B cell (primary cell): ENCODE measurements around the gene AGL. TPM values are rescaled to one million over a fixed set of nuclear protein-coding genes. Genes with fewer than 3 reads are reported as not detected.
A peak's percentile ranks its signal among the peaks of the same experiment; 100 is the strongest.
"Not testable (repeated sequence)": the region's sequence is repeated elsewhere in the genome, so short reads cannot be mapped to it uniquely, and the experiment has no call there.

Experiments
- ATAC-seq: fragments of 200-7000 bp; cut with Tn5 transposase; one replicate; pipeline ENCODE4 v1.10.0; 2021; ENCODE audit warnings: low read depth, mild to moderate bottlenecking, moderate number of reproducible peaks, moderate library complexity
- CTCF ChIA-PET: fragments of 350-600 bp; sonication (Branson Sonifier 250); formaldehyde crosslinking; loops from one replicate; lab custom pipeline; 2021; ENCODE audit warnings: antibody characterized with exemption, inconsistent platforms; lab: Charles Lee
- POLR2A ChIA-PET: fragments of 350-600 bp; sonication (Branson Sonifier 250); formaldehyde crosslinking; loops from one replicate; lab custom pipeline; 2021; ENCODE audit warnings: antibody characterized with exemption; lab: Charles Lee
- DNase-seq: peaks from one replicate; pipeline ENCODE4 v3.0.0; 2013
- H2AFZ ChIP-seq: 2 replicates; pipeline ENCODE4 v1.6.1; 2012; ENCODE audit warnings: mild to moderate bottlenecking, low read depth, low read length; ENCODE audit not compliant: insufficient read depth, poor library complexity, severe bottlenecking
- H3K27ac ChIP-seq, 2 donors: 1 replicate in 1 of 2; 2 replicates in 1 of 2; pipeline ENCODE4 v1.5.1; 2012 to 2013; ENCODE audit warnings: low read length in 2 of 2, mild to moderate bottlenecking in 2 of 2, moderate library complexity in 1 of 2
- H3K27me3 ChIP-seq, 4 experiments: fragments of 200-600 bp in 1 of 4; sonication (generic) in 1 of 4; replicated peaks in 1 of 4; 1 replicate in 2 of 4; 2 replicates in 2 of 4; pipeline versions ENCODE4 v1.6.1 to v1.7.0; 2013 to 2016; ENCODE audit warnings: low read length in 3 of 4, mild to moderate bottlenecking in 2 of 4, mixed read lengths in 1 of 4, moderate library complexity in 1 of 4; ENCODE audit not compliant: insufficient read depth in 4 of 4, control insufficient read depth in 3 of 4; ENCODE audit errors: control extremely low read depth in 1 of 4
- H3K36me3 ChIP-seq, 2 experiments: replicated peaks in 1 of 2; 1 replicate in 1 of 2; 2 replicates in 1 of 2; pipeline versions ENCODE4 v1.6.1 to v1.7.1; 2013; ENCODE audit warnings: low read length in 1 of 2; ENCODE audit not compliant: insufficient read depth in 2 of 2, control insufficient read depth in 1 of 2; ENCODE audit errors: control extremely low read depth in 1 of 2, extremely low read depth in 1 of 2
- H3K4me1 ChIP-seq, 2 donors: fragments of 200-600 bp in 1 of 2; sonication (generic) in 1 of 2; 1 replicate in 1 of 2; 2 replicates in 1 of 2; pipeline versions ENCODE4 v1.5.1 to v1.6.1; 2013 to 2017; ENCODE audit warnings: low read length in 2 of 2; ENCODE audit not compliant: control insufficient read depth in 2 of 2, insufficient read depth in 2 of 2
- H3K4me2 ChIP-seq: replicated peaks from 2 replicates; pipeline ENCODE3; 2012; ENCODE audit warnings: mild to moderate bottlenecking, low read depth, low read length; ENCODE audit not compliant: poor library complexity, severe bottlenecking
- H3K4me3 ChIP-seq, 5 experiments: fragments of 200-600 bp in 1 of 5; sonication (generic) in 1 of 5; 1 replicate in 3 of 5; 2 replicates in 2 of 5; pipeline versions ENCODE4 v1.5.1 to v1.7.0; 2011 to 2016; ENCODE audit warnings: low read length in 4 of 5, mild to moderate bottlenecking in 4 of 5, low read depth in 2 of 5, control low read depth in 1 of 5, moderate library complexity in 1 of 5; ENCODE audit not compliant: insufficient read depth in 1 of 5; ENCODE audit errors: control extremely low read depth in 1 of 5, extremely low read depth in 1 of 5
- H3K79me2 ChIP-seq: fragments of 200-600 bp; sonication (generic); one replicate; pipeline ENCODE4 v1.6.0; 2016; ENCODE audit warnings: low read length; ENCODE audit not compliant: control insufficient read depth, insufficient read depth
- H3K9ac ChIP-seq: fragments of 200-600 bp; sonication (generic); 2 replicates; pipeline ENCODE4 v1.6.1; 2017; ENCODE audit warnings: mild to moderate bottlenecking, low read length, moderate library complexity
- H3K9me3 ChIP-seq, 3 donors: one replicate each; pipeline versions ENCODE4 v1.6.1 to v1.7.1; 2013; ENCODE audit warnings: low read length in 2 of 3; ENCODE audit not compliant: control insufficient read depth in 2 of 3, insufficient read depth in 1 of 3; ENCODE audit errors: control extremely low read depth in 1 of 3
- H4K20me1 ChIP-seq: 2 replicates; pipeline ENCODE4 v1.6.0; 2012; ENCODE audit warnings: mild to moderate bottlenecking, low read length; ENCODE audit not compliant: insufficient read depth, control insufficient read depth, poor library complexity, severe bottlenecking
- H3K27ac Mint-ChIP-seq: one replicate; pipeline ENCODE4 v1.8.0; 2021; ENCODE audit warnings: mixed read lengths
- H3K27me3 Mint-ChIP-seq: one replicate; pipeline ENCODE4 v1.8.0; 2021; ENCODE audit warnings: mixed read lengths
- H3K4me1 Mint-ChIP-seq: one replicate; pipeline ENCODE4 v1.8.0; 2021; ENCODE audit warnings: mixed read lengths
- H3K4me3 Mint-ChIP-seq: one replicate; pipeline ENCODE4 v1.8.0; 2021; ENCODE audit warnings: mixed read lengths
- H3K9me3 Mint-ChIP-seq: one replicate; pipeline ENCODE4 v1.8.0; 2022; ENCODE audit warnings: mixed read lengths; ENCODE audit not compliant: insufficient read depth
- EZH2 ChIP-seq: IDR thresholded peaks from 2 replicates; pipeline ENCODE4 v1.6.1; 2012; ENCODE audit warnings: borderline replicate concordance, low read depth, mild to moderate bottlenecking, moderate library complexity, low read length; ENCODE audit not compliant: insufficient read depth, poor library complexity, severe bottlenecking
- WGBS: methylation state at CpG from one replicate; pipeline ENCODE4 v1.1.5; 2013; ENCODE audit warnings: missing lambda C conversion rate; ENCODE audit not compliant: insufficient coverage; 5-methylcytosine and 5-hydroxymethylcytosine counted together
- intact Hi-C: fragments of 100-400 bp; cut with micrococcal nuclease; formaldehyde crosslinking; loops from one replicate; pipeline ENCODE4 v1.10.0; 2022
- polyA plus RNA-seq: library from polyadenylated mRNA; depleted of rRNA; stranded (reverse); fragments of >200 nt; gene quantifications from 2 replicates; pipeline ENCODE4 v1.2.3, GENCODE V29; 2012
- small RNA-seq: library from RNA; depleted of rRNA; stranded (forward); fragments of <200 nt; gene quantifications from one replicate; pipeline ENCODE3, GENCODE V24; 2012; ENCODE audit warnings: low replicate concordance, low read depth; ENCODE audit not compliant: insufficient read length
- total RNA-seq, 2 donors: library from RNA; stranded (reverse); fragments of 120-200 nt in 1 of 2; gene quantifications; 1 replicate in 1 of 2; 2 replicates in 1 of 2; pipeline versions ENCODE4 v1.2.3 to v1.2.4, GENCODE V29; 2013 to 2022
- TF ChIP-seq, protein P1 (sequence below): fragments of 200-600 bp; IDR thresholded peaks from one replicate; pipeline ENCODE4 v1.8.0; 2022; ENCODE audit warnings: antibody characterized with exemption, mild to moderate bottlenecking

AGL gene
- total and polyA plus RNA-seq, 2 donors (not counting 1 experiment from before 2014, with no cell fraction given) = 3.2 to 18.7 TPM

DNA sequence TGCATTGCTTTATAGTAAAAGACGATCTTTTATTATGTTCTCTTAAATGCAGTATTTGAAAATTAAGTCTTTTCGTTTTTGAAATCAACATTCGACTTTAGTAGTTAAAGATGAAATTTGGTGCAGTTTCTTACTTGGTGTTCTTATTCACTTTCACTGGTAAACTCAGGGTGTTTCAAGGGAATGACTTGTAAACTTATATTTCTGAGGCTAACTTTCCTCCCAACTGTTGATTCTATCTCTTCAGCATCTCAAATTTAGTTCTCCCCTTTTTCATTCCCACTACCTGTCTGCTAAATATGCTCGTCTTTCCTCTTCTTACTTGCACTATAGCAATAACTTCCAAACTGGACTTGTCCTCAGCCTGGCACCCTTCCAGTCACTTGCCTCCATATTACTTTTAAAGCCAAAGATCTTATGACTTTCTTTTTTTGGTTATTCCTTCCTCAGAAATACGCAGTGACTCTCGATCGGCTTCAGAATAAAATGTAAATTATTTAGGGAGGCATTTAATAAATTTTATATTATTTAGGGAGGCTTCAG is 120.6 kb downstream of the AGL start:
- Histone ChIP-seq H3K9me3 (no peaks in the 10 kb centered on the region), H3K79me2 (peaks cover 50% of the 10 kb centered on the region), H4K20me1 (no peaks in the 10 kb centered on the region), H2AFZ (peak overlapping the region; percentile 99), H3K36me3 (peaks cover 5 to 9% of the 10 kb centered on the region in 2 experiments), H3K27me3 (no peaks in the 10 kb centered on the region), H3K27ac (peak overlapping the region in 1 of 2 donors; percentile 84), H3K4me1 (peaks cover 10% of the 10 kb centered on the region in 2 donors), H3K9ac (peak overlapping the region; percentile 83), H3K4me3 (peak overlapping the region; percentile 66 to 89 (median 82)), H3K4me2 (peak overlapping the region; percentile 80)
- WGBS = 80% methylated on average over 1 of the region's 7 CpGs
- no peaks in the 10 kb centered on the region for H3K9me3 Mint-ChIP-seq
- POLR2A ChIA-PET = interaction anchor here (0.7 to 1.1 kb wide), 2 partner anchors 8 to 295 kb away, joined by 5 read pairs; partner anchors contain the start of gene RTCA
- H3K27ac Mint-ChIP-seq = peak overlapping the region; percentile 95
- peak overlapping the region; percentile 100 for H3K4me3 Mint-ChIP-seq
- intact Hi-C loops = loop anchor here (1.0 to 10.0 kb wide), 3 partner anchors 66 to 294 kb away; partner anchors contain the start of genes RTCA and TRMT13
- TF ChIP-seq EZH2 = no peak
- TF ChIP-seq, protein P1, sequence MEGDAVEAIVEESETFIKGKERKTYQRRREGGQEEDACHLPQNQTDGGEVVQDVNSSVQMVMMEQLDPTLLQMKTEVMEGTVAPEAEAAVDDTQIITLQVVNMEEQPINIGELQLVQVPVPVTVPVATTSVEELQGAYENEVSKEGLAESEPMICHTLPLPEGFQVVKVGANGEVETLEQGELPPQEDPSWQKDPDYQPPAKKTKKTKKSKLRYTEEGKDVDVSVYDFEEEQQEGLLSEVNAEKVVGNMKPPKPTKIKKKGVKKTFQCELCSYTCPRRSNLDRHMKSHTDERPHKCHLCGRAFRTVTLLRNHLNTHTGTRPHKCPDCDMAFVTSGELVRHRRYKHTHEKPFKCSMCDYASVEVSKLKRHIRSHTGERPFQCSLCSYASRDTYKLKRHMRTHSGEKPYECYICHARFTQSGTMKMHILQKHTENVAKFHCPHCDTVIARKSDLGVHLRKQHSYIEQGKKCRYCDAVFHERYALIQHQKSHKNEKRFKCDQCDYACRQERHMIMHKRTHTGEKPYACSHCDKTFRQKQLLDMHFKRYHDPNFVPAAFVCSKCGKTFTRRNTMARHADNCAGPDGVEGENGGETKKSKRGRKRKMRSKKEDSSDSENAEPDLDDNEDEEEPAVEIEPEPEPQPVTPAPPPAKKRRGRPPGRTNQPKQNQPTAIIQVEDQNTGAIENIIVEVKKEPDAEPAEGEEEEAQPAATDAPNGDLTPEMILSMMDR = no peak
- CTCF ChIA-PET = interaction anchor here (1.6 kb wide), 1 partner anchor 489 kb away, joined by 4 read pairs; no protein-coding TSS in a partner anchor
- H3K27me3 Mint-ChIP-seq = no peaks in the 10 kb centered on the region
- DNase-seq = no peak
- ATAC-seq = no peak
- H3K4me1 Mint-ChIP-seq = peaks cover 31% of the 10 kb centered on the region

DNA sequence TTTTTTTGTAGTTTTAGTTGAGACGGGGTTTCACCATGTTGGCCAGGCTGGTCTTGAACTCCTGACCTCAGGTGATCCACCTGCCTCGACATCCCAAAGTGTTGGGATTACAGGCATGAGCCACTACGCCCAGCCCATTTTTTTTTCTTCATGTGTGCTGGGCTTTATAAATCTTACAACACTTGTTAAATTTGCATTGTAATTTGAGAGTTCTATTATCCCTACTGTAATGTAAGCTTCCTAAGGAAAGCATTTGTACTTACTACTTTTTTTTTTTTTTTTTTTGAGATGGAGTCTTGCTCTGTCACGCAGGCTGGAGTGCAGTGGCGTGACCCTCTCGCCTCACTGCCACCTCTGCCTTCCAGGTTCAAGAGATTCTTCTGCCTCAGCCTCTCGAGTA is 121.9 kb downstream of the AGL start:
- POLR2A ChIA-PET = not testable (repeated sequence)
- peaks cover 31% of the 10 kb centered on the region for H3K4me1 Mint-ChIP-seq

More for the DNA sequence above, 121.9 kb downstream of the AGL start:
- H3K9me3 ChIP-seq, ATAC-seq, H4K20me1 ChIP-seq, H3K4me3 ChIP-seq, H3K9me3 Mint-ChIP-seq, H3K27me3 Mint-ChIP-seq, H3K27ac Mint-ChIP-seq, H2AFZ ChIP-seq, CTCF ChIA-PET, H3K4me3 Mint-ChIP-seq, DNase-seq, H3K4me2 ChIP-seq, H3K27me3 ChIP-seq, H3K9ac ChIP-seq, H3K27ac ChIP-seq: not testable (repeated sequence)
- WGBS = 100% methylated on average over 2 of the region's 7 CpGs
- Histone ChIP-seq H3K36me3 (peaks cover 6 to 18% of the 10 kb centered on the region in 2 experiments), H3K79me2 (peaks cover 58% of the 10 kb centered on the region), H3K4me1 (peaks cover 10% of the 10 kb centered on the region in 2 donors)
- intact Hi-C loops = loop anchor here (10.0 kb wide), 1 partner anchor 293 kb away; the partner anchor contains the start of gene RTCA

Small RNA genes within 50 kb of the gene (small RNA-seq; reads per million reads assigned to genes)
- gene AC096949.1 = not detected

Other genes starting within 250 kb of the AGL start
- not detected in 2 replicates for gene PALMD, start 204.2 kb upstream of the AGL start, total RNA-seq
- not detected in 2 replicates for gene PALMD, start 204.2 kb upstream of the AGL start, polyA plus RNA-seq
- gene FRRS1, start 83.7 kb upstream of the AGL start, total RNA-seq = 0.96 and 1.00 TPM in 2 replicates
- 0.68 and 0.73 TPM in 2 replicates for gene FRRS1, start 83.7 kb upstream of the AGL start, polyA plus RNA-seq
- gene SLC35A3, start 119.6 kb downstream of the AGL start, total RNA-seq = 30.2 and 31.0 TPM in 2 replicates
- 10.7 and 16.4 TPM in 2 replicates for gene SLC35A3, start 119.6 kb downstream of the AGL start, polyA plus RNA-seq